HG02973 (cell line): ENCODE measurements around the gene WDR4.
"Not testable (repeated sequence)": the region's sequence is repeated elsewhere in the genome, so short reads cannot be mapped to it uniquely, and the experiment has no call there.

Experiments
- ATAC-seq: cut with Tn5 transposase; IDR thresholded peaks from one replicate; pipeline ENCODE4 v1.9.1; 2021; ENCODE audit warnings: moderate library complexity; ENCODE audit not compliant: unreplicated experiment

WDR4 gene

DNA sequence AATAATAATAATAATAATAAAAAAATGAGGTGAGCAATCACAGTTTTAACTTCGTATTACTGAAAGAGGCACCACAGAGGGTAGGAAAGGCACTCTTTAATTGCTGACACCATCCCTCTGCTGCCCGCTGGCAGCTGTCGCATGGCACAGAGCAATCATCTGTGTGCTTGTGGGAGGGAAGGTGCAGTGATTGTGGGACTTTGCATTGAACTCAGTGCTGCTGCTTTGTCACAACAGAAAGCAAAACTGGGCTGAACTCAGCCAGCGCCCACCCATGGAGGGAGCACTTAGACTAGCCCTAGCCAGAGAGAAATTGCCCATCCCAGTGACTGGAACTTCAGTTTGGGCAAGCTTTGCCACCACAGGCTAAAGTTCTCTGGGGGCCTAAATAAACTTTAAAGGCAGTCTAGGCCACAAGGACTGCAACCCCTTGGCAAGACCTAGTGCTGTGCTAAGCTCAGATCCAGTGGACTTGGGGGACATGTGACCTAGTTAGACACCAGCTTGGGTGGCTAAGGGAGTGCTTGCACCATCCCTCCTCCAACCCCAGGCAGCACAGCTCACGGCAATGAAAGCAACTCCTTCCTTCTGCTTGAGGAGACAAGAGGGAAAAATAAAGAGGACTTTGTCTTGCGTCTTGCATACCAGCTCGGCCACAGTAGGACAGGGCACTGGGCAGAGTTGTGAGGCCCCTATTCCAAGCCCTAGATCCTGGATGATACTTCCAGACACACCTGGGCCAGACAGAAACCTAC is 59.3 kb downstream of the WDR4 start:
- ATAC-seq: no peak

DNA sequence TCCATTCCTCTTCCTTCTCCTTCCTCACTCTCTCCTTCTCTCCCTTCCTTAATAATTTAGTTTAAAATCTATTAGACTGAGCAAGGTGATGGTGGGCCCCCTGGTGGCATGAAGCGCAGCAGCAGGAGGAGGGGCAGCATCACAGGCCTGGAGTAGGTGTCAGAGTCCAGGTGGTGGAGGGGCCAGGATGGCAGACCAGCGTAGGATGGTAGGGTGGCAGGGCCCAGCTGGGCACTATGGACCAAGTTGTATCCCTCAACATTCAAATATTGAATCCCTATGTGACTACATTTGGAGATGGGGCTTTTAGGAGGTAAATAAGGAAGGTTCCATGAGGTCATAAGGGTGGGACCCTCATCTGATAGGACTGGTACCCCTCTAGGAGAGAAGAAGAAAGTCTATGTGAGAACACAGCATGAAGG is 61.0 kb downstream of the WDR4 start:
- no peak for ATAC-seq

DNA sequence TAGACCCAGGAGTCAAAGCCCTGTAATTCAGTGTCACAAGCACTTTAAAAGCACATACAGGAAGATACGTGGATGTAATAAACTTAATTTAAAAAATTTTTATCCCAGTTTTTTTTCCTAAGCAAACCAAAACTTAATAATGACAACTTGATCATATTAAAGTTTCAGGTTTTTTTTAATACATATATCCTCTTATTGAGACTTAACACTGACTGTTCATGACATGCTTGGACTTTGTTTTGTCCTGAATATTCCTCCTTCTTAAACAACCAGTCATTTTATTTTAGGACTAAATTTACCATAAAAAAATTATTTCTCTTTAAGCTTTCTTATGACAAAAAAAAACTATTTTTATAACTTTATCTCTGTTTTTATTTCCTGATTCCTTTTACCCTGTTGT is 64.1 kb downstream of the WDR4 start:
- ATAC-seq: no peak

DNA sequence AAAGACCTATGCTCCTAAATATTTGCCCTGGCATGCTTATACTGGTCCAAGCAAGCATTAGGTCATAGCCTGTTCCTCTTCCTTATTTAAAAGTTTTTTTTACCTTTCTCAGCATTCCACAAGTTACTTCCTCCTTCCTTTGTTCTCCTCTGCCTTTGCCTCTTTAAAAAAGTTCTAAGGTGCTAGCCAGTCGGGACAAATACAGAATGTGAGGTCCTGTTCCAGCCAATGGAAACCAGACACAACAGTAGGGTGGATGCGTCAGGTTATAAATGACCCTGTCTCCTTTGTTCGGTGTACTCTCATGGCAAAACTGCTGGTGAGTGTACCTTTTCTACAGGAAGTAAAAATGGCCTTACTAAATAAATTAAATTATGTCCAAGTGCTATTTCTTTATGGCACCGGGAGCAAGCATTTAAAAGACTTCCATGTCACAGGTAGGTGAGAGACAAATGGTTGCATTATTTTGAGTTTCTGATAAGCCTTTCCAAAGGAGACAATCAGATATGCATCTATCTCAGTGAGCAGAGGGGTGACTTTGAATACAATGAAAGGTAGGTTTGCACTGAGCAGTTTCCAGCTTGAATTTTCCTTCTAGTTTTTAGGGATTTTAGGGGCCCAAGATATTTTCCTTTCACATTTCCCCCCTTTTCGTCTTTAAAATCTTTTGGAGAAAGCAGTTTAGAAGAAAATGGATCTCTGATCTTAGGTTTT is 66.7 kb downstream of the WDR4 start:
- ATAC-seq: not testable (repeated sequence)

DNA sequence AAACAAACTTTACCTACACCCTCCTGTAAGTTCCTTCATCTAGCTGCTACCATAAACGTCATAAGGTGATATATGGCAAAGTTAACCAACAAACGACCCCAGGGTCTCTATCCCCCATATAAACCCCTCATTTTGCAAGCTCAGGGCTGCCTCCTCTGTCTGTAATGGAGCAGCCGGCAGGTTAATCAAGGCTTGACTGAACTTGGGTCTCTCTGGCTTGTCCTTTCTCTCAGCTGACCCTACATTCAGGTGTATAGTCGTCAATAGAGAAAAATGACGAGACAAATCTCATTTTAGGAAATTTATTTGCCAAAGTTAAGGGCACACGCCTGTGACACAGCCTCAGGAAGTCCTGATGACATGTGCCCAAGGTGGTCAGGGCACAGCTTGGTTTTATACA is 67.4 kb downstream of the WDR4 start:
- no peak for ATAC-seq

DNA sequence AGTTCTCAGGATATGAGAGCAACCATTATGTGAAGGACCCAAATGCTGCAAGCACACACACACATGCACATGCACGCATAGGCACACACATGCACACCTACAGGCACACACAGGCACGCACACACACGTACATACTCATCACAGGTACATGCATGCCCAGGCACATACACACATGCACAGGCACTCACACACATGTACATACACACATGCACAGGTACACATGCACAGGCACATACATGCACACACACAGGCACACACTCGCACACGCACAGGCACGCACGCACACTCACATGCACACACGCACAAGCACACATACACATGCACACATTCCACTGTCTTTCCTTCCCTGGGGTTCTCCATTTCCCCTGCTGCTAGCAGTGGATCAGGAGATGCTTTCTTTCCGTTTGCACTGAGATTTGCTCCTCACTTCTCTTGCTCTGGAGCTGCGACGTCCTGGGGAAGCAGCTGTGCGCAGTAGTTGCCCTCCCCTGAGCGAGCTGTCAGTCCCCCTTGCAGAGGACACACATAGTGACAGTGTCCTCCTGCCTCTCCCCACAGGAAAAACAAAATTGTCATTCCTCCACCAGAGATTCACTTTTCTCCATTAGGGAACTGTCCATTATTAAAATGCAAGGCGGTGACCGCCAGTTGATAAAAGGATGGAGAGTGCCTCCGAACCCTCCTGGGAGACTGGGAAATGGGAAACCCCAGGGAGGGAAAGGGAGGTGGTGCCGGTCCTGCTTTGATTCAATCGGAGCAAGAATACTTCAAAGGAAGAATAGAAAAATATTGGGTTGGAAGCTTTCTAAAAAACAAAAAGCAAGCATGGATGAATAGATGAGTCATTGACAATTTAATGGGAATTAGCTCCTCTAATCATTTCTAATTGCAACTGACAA is 69.5 kb downstream of the WDR4 start:
- ATAC-seq: no peak

DNA sequence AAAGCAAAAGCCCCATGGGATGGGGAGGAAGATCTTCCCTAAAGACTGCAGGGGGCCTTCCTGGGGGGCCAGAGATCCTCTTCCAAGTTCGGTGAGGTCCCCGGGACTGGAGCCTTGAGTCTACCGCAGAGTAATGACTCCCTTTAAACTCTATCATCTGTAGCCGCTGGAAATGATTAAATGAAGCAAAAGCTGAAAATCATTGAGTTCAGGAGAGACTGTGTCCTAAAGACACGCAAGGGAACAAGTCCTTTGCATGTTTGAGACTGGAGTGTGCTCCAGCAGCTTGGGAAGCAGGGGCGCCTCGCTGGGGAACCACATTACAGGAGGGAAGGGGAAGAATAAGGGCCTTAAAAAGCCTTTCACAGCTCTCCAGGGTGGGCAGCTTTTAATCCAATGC is 70.2 kb downstream of the WDR4 start:
- ATAC-seq: no peak

DNA sequence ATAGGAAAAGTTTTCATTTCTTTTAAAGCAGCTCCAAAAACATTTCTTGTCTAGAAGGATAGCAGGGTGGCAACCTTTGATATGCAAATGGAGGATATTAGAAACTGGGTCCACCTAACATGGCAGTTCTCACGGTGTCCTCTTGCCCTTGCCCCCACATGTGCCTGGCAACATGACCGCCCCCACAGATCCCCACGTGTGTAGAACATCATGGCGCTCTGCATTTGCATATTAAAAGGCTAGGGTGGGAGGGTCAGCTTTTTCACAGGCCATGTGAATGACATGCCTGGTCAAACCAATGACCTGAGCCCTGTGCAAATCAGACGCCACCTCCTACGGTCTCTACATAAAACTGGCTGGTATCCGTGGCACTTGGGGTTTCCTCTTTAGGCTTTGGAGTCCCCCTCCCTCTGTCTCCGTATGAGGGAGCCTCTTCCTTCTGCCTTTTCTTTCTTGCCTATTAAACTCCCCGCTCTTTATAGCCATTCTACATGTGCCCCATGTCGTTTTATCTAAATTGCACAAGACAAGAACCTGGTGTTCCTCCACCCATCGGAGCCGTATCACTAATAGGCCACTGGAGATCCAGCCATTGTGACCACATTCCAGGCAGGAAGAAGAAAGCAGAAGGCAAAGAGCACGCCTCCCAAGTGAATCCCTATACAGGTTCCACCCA is 71.3 kb downstream of the WDR4 start:
- no peak for ATAC-seq

DNA sequence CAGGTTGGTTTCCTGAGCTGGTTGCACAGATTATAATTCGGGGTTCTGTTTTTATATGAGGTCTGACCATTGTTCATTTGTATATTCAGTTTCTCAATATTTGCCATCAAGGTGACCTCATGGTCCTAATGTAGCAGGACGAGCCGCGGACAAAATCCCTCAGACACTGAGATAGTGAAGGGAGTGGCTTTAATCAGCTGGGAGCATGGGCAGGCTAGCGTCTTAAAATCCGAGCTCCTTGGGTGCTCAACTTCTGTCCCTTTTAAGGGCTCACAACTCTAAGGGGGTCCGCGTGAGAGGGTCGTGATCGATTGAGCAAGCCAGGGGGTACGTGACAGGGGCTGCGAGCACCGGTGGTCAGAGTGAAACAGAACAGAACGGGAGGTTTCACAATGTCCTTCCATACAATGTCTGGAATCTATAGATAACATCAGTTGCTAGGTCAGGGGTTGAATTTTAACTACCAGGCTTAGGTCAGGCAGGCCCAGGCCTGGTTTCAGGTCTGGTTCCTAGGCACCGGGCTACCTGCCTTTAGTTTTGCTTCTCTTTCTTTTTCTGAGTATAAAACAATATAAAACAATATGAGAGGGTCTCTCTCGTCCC is 71.9 kb downstream of the WDR4 start:
- not testable (repeated sequence) for ATAC-seq

DNA sequence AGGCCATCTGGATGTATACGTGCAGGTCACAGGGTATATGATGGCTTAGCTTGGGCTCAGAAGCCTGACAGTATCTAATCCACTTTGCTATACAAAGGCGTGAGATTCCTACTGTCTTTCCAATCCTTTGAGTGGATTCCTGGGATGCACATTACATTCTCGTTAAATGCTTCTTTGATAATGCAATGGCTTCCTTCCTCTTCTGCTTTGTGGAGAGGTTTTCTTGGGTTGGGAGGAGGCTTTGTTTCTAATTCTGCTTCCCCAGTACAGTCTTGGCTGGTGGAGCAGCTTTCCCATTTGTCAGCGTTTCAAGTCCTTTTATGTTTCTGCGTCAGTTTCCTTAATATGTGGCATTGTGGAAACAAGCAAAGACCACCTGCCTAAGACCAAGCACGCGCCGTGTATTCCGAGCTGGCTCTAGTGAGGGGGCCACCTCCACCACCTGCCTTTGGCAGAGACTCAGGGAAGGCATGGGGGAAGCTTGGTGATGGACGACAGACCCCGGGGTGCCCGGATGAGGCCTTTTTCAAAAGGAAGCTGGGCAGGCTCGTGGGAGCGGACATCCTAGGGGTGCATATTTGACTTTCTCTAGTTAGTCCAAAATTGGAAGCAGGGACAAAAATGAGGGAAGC is 72.7 kb downstream of the WDR4 start:
- ATAC-seq: no peak

DNA sequence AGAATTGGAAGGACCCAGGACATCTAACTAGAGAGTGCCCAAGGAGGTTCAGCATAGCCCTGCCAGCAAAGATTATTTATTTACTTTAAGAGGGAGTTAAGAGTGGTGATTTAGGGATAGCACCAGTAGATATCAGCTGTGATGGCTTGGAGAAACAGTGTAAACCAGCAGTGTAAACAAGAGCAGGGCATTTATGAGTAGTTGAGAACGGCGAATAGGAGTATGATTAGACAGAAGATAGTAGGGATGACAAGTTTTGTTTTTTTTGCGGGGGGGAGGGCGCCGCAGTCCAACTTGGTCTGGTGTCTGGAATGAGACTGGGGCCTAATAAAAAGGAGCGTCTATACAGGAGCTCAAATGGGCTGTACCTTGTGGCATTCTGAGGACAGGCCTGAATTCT is 77.7 kb downstream of the WDR4 start:
- not testable (repeated sequence) for ATAC-seq

DNA sequence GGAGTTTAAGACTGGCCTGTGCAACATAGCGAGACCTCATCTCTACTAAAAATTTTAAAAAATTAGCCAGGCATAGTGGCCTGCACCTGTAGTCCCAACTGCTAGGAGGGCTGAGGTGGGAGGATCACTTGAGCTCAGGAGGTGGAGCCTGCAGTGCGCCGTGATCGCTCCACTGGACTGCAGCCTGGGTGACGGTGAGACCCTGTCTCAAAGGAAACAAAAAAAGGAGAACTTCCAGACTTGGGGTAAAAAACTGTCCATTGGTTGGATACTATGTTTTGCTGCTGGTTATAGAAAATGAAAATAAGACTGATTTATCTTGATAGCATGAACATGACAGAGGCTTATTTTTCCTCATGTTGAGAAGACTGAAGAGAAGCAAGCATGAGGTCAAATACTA is 79.4 kb downstream of the WDR4 start:
- no peak for ATAC-seq

DNA sequence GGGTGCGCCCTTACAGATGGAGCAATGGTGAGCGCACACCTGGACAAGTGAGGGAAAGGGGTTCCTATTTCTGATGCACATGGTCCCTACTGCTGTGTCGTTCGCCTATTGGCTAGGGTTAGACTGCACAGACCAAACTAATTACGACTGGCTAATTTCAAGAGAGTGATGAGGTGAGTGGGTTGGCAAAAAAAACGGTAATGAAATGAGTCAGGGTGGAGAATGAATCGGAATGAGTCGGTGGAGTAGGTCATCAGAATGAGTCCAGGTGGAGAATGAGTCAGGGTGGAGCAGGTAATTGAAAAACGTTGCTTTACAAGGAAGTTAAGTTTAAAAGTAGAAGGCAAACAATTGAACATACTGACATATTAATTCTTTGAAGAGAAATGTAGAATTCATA is 79.8 kb downstream of the WDR4 start:
- no peak for ATAC-seq
